BE2C (cell line): Measurements from ENCODE around the gene BIK.
A peak's percentile ranks its signal among the peaks of the same experiment; 100 is the strongest.

Source experiments
- DNase-seq: peaks from one replicate; pipeline ENCODE4 v3.0.0-alpha.2; 2020
- H3K27me3 ChIP-seq: fragments of 250-450 bp; sonication (Bioruptor Pico); 2 replicates; pipeline ENCODE4 v1.5.1; 2020; ENCODE audit warnings: mild to moderate bottlenecking
- H3K36me3 ChIP-seq: fragments of 250-450 bp; sonication (Bioruptor Pico); 2 replicates; pipeline ENCODE4 v1.5.1; 2020; ENCODE audit warnings: mild to moderate bottlenecking
- H3K4me1 ChIP-seq: fragments of 250-450 bp; sonication (Bioruptor Pico); 2 replicates; pipeline ENCODE4 v1.5.1; 2020
- H3K4me3 ChIP-seq: 2 replicates; pipeline ENCODE4 v1.5.1; 2011; ENCODE audit warnings: low read depth, low read length
- H3K9me3 ChIP-seq: fragments of 250-450 bp; sonication (Bioruptor Pico); 2 replicates; pipeline ENCODE4 v1.5.1; 2020
- TF ChIP-seq, protein P1 (sequence below): IDR thresholded peaks from 2 replicates; pipeline ENCODE4 v1.5.1; 2012; ENCODE audit warnings: mild to moderate bottlenecking, low read depth, low read length

Gene BIK

DNA sequence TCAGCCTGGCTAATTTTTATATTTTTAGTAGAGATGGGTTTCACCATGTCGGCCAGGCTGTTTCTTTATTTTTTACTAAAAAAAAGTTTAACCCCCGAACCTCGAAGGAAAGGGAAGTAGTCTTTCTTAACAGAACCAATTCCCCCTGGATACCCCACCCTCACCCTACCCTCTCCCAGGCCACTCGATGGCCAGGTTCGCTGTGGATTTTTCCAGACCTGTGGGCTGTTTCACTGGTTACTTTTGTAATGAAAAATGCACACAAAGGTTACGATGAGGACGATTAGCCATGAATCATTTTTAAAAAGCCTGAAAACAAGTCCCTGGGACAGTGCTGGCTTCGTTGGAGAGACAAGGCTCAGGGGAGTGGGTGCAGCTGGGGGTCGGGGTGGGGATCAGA, 43.3 kb downstream of the BIK start:
- Histone ChIP-seq H3K27me3 (no peaks in the 10 kb centered on the region; the same call in 1 of the 2 replicates), H3K4me3 (no peak overlapping the region), H3K36me3 (peaks cover 9% of the 10 kb centered on the region; the same call in 1 of the 2 replicates), H3K4me1 (peaks cover 8% of the 10 kb centered on the region), H3K9me3 (no peaks in the 10 kb centered on the region)
- no peak for DNase-seq
- TF ChIP-seq, protein P1, sequence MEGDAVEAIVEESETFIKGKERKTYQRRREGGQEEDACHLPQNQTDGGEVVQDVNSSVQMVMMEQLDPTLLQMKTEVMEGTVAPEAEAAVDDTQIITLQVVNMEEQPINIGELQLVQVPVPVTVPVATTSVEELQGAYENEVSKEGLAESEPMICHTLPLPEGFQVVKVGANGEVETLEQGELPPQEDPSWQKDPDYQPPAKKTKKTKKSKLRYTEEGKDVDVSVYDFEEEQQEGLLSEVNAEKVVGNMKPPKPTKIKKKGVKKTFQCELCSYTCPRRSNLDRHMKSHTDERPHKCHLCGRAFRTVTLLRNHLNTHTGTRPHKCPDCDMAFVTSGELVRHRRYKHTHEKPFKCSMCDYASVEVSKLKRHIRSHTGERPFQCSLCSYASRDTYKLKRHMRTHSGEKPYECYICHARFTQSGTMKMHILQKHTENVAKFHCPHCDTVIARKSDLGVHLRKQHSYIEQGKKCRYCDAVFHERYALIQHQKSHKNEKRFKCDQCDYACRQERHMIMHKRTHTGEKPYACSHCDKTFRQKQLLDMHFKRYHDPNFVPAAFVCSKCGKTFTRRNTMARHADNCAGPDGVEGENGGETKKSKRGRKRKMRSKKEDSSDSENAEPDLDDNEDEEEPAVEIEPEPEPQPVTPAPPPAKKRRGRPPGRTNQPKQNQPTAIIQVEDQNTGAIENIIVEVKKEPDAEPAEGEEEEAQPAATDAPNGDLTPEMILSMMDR = no peak

DNA sequence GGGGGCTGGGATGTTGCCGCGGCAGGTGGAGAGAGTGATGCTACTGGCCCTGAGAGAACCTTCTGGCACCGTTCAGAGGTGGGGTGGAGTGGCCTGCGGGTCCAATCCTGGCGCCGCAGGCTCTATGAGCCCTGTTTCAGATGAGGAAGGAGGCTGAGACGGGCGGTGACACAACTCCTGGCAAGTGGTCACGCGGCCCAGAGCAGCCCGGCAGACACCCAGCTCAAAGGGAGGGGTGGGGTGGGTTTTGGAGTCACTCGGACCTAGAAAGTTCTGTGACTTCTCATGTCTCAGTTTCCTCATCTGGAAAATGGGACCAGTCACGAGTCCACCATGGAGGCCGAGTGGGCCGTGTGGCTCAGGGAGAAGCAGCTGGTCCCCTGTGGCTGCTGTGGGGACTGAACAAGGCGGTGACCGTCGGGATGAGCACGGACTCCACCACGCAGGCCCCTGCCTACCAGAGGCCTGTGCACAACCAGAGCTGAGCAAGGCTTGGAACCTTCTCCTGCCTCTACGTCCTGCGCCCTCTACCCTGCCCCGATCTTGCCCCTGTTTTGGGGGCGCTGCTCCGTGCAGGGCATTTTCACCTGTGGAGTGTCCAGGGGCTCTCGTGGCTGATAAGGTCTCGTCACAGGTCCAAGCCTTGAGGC, 44.5 kb downstream of the BIK start:
- Histone ChIP-seq H3K4me3 (no peak overlapping the region), H3K9me3 (no peaks in the 10 kb centered on the region), H3K4me1 (peaks cover 8% of the 10 kb centered on the region), H3K27me3 (no peaks in the 10 kb centered on the region; the same call in 1 of the 2 replicates), H3K36me3 (peaks cover 14% of the 10 kb centered on the region)
- DNase-seq = no peak
- TF ChIP-seq, protein P1 = no peak

- no peaks in the 10 kb centered on the region; the same call in 1 of the 2 replicates for H3K27me3 ChIP-seq
- H3K9me3 ChIP-seq = no peaks in the 10 kb centered on the region
- H3K36me3 ChIP-seq = peaks cover 15% of the 10 kb centered on the region
- peak; percentile 44 for DNase-seq
- H3K4me1 ChIP-seq = peaks cover 8% of the 10 kb centered on the region
- H3K4me3 ChIP-seq = no peak overlapping the region
- TF ChIP-seq, protein P1 = no peak
Measured at GRCh38 chr22:43155789-43156188, 45.2 kb downstream of the BIK start.

GRCh38 chr22:43156413-43156812, 45.9 kb downstream of the BIK start:
- peaks cover 18% of the 10 kb centered on the region for H3K36me3 ChIP-seq
- no peak for DNase-seq
- peaks cover 8% of the 10 kb centered on the region for H3K4me1 ChIP-seq
- H3K27me3 ChIP-seq = no peaks in the 10 kb centered on the region; the same call in 1 of the 2 replicates
- H3K9me3 ChIP-seq = no peaks in the 10 kb centered on the region
- no peak overlapping the region for H3K4me3 ChIP-seq
- TF ChIP-seq, protein P1 = no peak

- Histone ChIP-seq H3K4me1 (peaks cover 8% of the 10 kb centered on the region), H3K36me3 (peaks cover 24% of the 10 kb centered on the region), H3K9me3 (no peaks in the 10 kb centered on the region), H3K27me3 (no peaks in the 10 kb centered on the region), H3K4me3 (no peak overlapping the region)
- DNase-seq = no peak
- TF ChIP-seq, protein P1 = no peak
Measured at GRCh38 chr22:43157874-43158546, 47.5 kb downstream of the BIK start.

GRCh38 chr22:43158778-43159483, 48.4 kb downstream of the BIK start:
- Histone ChIP-seq H3K4me1 (peaks cover 8% of the 10 kb centered on the region), H3K27me3 (no peaks in the 10 kb centered on the region), H3K9me3 (no peaks in the 10 kb centered on the region), H3K36me3 (peaks cover 24% of the 10 kb centered on the region), H3K4me3 (no peak overlapping the region)
- TF ChIP-seq, protein P1 = no peak
- no peak for DNase-seq
